ENCODE data around the gene CBX4. TPM values are rescaled to one million over a fixed set of nuclear protein-coding genes. Genes with fewer than 3 reads are reported as not detected.

The CBX4 gene
- total RNA-seq, 1 experiment from 2014 or later, result 6.2 TPM

DNA sequence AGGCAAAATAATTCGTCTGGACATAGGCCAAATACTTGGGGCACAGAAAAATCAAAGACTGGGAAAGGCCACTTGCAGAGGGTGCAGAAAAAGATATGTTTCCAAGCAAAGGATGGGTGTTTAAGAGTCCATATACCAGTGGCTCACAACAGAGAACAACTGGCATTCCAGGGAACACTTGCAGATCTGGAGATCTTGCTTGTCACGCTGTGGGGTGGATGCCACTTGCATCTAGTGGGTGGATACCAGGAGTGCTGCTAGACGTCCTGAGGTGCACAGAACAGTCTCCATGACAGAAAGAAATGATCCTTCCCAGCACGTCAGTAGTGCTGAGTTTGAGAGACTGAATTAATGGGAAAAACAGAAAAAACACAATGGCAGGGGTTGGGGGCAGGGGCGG is 50.8 kb downstream of the CBX4 start:
- Histone ChIP-seq H3K4ac (ENCODE audit: low read depth, low read length) (no peak overlapping the region), H3K9ac (ENCODE audit: extremely low read depth, insufficient read length, low read length) (no peak overlapping the region), H3K79me1 (ENCODE audit: insufficient read depth, low read depth, low read length, poor library complexity, severe bottlenecking) (no peaks in the 10 kb centered on the region), H3K79me2 (ENCODE audit: insufficient read depth, low read length) (no peaks in the 10 kb centered on the region), H2BK5ac (ENCODE audit: insufficient read length, low read length) (no peak overlapping the region), H3K23me2 (ENCODE audit: insufficient read length, low read depth, low read length, poor library complexity, severe bottlenecking) (peaks cover 5% of the 10 kb centered on the region), H2AK5ac (ENCODE audit: insufficient read length, low read length) (no peak overlapping the region), H4K20me1 (ENCODE audit: control insufficient read depth, insufficient read depth, insufficient read length) (peaks cover 9% of the 10 kb centered on the region), H3K27me3 (ENCODE audit: insufficient read depth, low read length) (peaks cover 48% of the 10 kb centered on the region), H3K4me2 (ENCODE audit: insufficient read depth, insufficient read length, low read length) (peak overlapping the region; percentile 54), H2BK20ac (ENCODE audit: low read depth, low read length, poor library complexity, severe bottlenecking) (no peak overlapping the region), H3K9me3 (ENCODE audit: control insufficient read depth, low read depth, low read length) (no peaks in the 10 kb centered on the region), H3K18ac (ENCODE audit: insufficient read length, low read depth, low read length) (no peak overlapping the region), H3K27ac (ENCODE audit: insufficient read length, low read depth, low read length) (no peak overlapping the region), H3T11ph (ENCODE audit: low read length) (no peak overlapping the region), H3K14ac (ENCODE audit: insufficient read depth, low read length) (no peak overlapping the region), H4K8ac (replicated peaks; ENCODE audit: insufficient read length, low read depth, low read length) (no peak overlapping the region), H4K91ac (ENCODE audit: insufficient read length, low read depth, low read length) (no peak overlapping the region), H3K4me1 (ENCODE audit: insufficient read depth, low read length) (peaks cover 8% of the 10 kb centered on the region), H2BK15ac (ENCODE audit: low read depth, low read length) (no peak overlapping the region), H2BK12ac (ENCODE audit: insufficient read length, low read depth, low read length) (no peak overlapping the region), H2BK120ac (ENCODE audit: low read depth, low read length, poor library complexity, severe bottlenecking) (no peak overlapping the region), H4K5ac (ENCODE audit: insufficient read length, low read depth, low read length) (no peak overlapping the region), H2AFZ (ENCODE audit: low read length) (no peak overlapping the region), H3K56ac (ENCODE audit: insufficient read length, low read depth, low read length) (no peak overlapping the region), H3K23ac (ENCODE audit: insufficient read length, low read depth, low read length) (no peak overlapping the region)
- Mint-ChIP-seq H3K27ac (no peak overlapping the region), H3K27me3 (ENCODE audit: low read depth) (peaks cover 78% of the 10 kb centered on the region), H3K36me3 (ENCODE audit: insufficient read depth in 1 of 3, low read depth in 3 of 3) (peaks cover 7 to 24% (median 17%) of the 10 kb centered on the region in 3 experiments; a peak in 6 of 7 replicates), H3K4me3 (peak overlapping the region in 1 of 2 experiments; percentile 70; a peak in 3 of 5 replicates), H3K4me1 (peaks cover 34 to 50% of the 10 kb centered on the region in 2 experiments), H3K9me3 (peaks cover 0 to under 1% of the 10 kb centered on the region in 2 experiments; a peak in 1 of 5 replicates)
- DNase-seq, result no peak
- TF ChIP-seq, protein P1, sequence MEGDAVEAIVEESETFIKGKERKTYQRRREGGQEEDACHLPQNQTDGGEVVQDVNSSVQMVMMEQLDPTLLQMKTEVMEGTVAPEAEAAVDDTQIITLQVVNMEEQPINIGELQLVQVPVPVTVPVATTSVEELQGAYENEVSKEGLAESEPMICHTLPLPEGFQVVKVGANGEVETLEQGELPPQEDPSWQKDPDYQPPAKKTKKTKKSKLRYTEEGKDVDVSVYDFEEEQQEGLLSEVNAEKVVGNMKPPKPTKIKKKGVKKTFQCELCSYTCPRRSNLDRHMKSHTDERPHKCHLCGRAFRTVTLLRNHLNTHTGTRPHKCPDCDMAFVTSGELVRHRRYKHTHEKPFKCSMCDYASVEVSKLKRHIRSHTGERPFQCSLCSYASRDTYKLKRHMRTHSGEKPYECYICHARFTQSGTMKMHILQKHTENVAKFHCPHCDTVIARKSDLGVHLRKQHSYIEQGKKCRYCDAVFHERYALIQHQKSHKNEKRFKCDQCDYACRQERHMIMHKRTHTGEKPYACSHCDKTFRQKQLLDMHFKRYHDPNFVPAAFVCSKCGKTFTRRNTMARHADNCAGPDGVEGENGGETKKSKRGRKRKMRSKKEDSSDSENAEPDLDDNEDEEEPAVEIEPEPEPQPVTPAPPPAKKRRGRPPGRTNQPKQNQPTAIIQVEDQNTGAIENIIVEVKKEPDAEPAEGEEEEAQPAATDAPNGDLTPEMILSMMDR (conservative IDR thresholded peaks at IDR 0.05), result no peak
- WGBS (ENCODE audit: extremely low coverage, insufficient read length, low lambda C conversion rate), result no CpG with 5 or more reads among the region's 5 CpGs

Measured in H9 (cell line).